ENCODE measurements around the gene UBE2G2. TPM values are rescaled to one million over a fixed set of nuclear protein-coding genes. Genes with fewer than 3 reads are reported as not detected.
A peak's percentile ranks its signal among the peaks of the same experiment; 100 is the strongest.

The UBE2G2 gene
- total and polyA plus RNA-seq, 8 donors: 75.0 to 157 (median 131) TPM

DNA sequence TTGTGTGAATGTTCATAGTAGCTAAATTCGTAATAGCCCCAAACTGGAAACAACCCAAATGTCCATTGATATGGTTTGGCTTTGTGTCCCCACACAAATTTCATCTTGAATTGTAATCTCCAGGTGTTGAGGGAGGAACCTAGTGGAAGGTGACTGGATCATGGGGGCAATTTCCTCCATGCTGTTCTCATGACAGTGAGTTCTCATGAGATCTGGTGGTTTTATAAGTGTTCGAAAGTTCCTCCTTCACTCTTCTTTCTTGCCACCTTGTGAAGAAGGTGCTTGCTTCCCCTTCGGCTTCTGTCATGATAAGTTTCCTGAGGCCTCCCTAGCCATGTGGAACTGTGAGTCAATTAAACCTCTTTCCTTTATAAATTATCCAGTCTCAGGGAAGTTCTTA lies 11.3 kb downstream of the UBE2G2 start:
- H3K9me3 ChIP-seq: no peaks in the 10 kb centered on the region
- H3K36me3 ChIP-seq: peaks cover 0 to 17% of the 10 kb centered on the region in 2 donors
- no peak overlapping the region for H3K27ac ChIP-seq
- H3K4me1 ChIP-seq: peaks cover 16 to 37% of the 10 kb centered on the region in 2 donors
- TF ChIP-seq CTCF (IDR thresholded peaks at IDR 0.05): no peak
- no peak for DNase-seq
- no peaks in the 10 kb centered on the region for H3K27me3 ChIP-seq
- ATAC-seq: no peak
- no peak overlapping the region for H3K4me3 ChIP-seq
- intact Hi-C loops (cut with DNase I): no loop called here

GRCh38 chr21:44789880-44790279 lies 11.7 kb downstream of the UBE2G2 start:
- DNase-seq (no peak), ATAC-seq (no peak)
- Histone ChIP-seq H3K27me3 (no peaks in the 10 kb centered on the region), H3K36me3 (peaks cover 0 to 21% of the 10 kb centered on the region in 2 donors), H3K4me1 (peaks cover 16 to 42% of the 10 kb centered on the region in 2 donors), H3K4me3 (no peak overlapping the region), H3K9me3 (no peaks in the 10 kb centered on the region), H3K27ac (no peak overlapping the region)
- no peak for TF ChIP-seq CTCF (IDR thresholded peaks at IDR 0.05)
- intact Hi-C loops (cut with DNase I): no loop called here

DNA sequence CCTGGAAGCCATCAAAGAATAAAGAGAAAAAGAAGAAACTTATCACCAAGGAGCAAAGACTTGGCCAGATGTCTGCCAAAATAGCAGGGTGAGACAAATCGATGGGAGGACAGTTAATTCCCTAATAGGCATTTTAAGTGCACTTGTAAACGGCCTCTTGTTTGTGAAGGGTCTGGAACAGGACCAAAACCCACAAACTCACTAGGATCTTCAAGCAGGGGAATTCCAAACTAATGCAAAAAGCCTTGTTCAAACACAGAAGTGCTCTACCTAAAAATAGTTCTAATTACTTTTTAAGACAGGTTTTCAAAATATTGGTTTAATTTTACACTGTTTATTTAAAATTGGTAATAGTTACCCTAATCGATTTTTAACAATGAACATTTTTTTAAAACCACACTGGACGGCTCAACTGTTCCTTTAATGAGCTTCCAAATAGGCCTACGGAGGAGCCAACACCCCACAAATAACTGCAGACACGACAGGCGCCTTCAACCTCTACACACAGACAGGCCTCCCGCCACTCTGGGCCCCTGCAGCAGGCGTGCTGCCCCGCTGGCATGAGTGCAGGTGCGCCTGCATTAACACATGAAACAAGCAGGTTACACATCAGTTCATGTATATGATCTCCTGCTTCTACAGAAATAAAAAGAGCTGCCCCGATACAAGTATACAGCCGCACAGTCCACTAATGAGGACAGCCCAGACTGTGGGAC lies 15.8 kb downstream of the UBE2G2 start:
- Histone ChIP-seq H3K4me1 (peaks cover 10 to 16% of the 10 kb centered on the region in 2 donors), H3K9me3 (no peaks in the 10 kb centered on the region), H3K27ac (no peak overlapping the region), H3K27me3 (no peaks in the 10 kb centered on the region), H3K4me3 (no peak overlapping the region), H3K36me3 (peaks cover 0 to 18% of the 10 kb centered on the region in 2 donors)
- no peak for TF ChIP-seq CTCF (IDR thresholded peaks at IDR 0.05)
- DNase-seq (peak in 1 of 4 donors; percentile 43), ATAC-seq (peak; percentile 67)
- intact Hi-C loops (cut with DNase I): no loop called here

DNA sequence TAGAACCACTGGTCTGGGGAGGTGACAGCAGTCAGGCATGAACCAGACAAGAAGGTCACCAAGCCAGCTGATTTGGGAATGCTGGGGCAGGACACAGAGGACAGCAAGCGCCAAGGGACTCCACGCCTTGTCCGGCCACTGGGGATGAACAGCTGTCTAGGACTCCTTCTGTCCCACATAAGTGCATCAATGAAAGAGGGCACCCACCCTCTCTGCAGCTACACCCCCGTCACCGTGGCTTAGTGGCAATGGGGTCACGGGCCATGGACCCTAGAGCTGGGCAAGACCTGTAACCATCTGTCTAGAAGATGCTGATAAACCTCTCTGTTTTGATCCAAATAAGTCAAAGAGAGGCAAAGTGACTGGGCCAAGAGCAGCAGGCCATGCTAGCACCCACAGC lies 16.8 kb downstream of the UBE2G2 start:
- intact Hi-C loops (cut with DNase I): no loop called here
- ATAC-seq (no peak), DNase-seq (no peak)
- H3K36me3 ChIP-seq: peaks cover 0 to 22% of the 10 kb centered on the region in 2 donors
- no peak overlapping the region for H3K4me3 ChIP-seq
- H3K27me3 ChIP-seq: no peaks in the 10 kb centered on the region
- TF ChIP-seq CTCF (IDR thresholded peaks at IDR 0.05): no peak
- H3K4me1 ChIP-seq: peaks cover 10 to 21% of the 10 kb centered on the region in 2 donors
- H3K27ac ChIP-seq: no peak overlapping the region
- H3K9me3 ChIP-seq: no peaks in the 10 kb centered on the region

DNA sequence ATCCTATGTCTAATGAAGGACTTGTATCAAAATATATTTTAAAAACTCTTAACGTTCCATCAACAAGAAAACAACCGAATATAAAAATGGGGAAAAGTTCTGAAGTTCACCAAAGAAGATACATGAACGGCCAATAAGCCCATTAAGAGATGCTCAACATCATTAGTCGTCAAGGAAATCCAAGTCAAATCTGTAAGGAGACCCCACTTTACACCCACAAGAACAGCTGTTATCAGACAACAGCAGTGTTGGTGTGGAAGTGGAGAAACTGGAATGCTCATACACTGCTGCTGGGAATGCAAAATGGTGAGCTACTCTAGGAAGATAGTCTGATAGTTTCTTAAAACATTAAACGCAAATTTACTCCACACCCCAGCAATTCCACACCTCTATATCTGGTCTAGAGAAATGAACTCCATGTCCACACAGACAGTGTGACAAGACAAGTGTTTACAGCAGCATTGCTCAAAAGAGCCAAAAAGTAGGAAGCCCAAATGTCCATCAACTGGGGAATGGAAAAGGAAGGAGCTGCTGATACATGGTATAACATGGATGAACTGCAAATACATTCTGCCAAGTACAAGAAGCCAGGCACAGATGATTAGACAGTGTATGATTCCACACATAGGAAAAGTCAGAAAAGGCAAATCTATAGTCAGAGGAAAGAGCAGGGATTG lies 18.5 kb downstream of the UBE2G2 start:
- DNase-seq (no peak), ATAC-seq (no peak)
- H3K9me3 ChIP-seq: no peaks in the 10 kb centered on the region
- H3K27ac ChIP-seq: no peak overlapping the region
- peaks cover 10 to 21% of the 10 kb centered on the region in 2 donors for H3K4me1 ChIP-seq
- H3K27me3 ChIP-seq: no peaks in the 10 kb centered on the region
- H3K4me3 ChIP-seq: no peak overlapping the region
- no peak for TF ChIP-seq CTCF (IDR thresholded peaks at IDR 0.05)
- intact Hi-C loops (cut with DNase I): no loop called here
- peaks cover 0 to 27% of the 10 kb centered on the region in 2 donors for H3K36me3 ChIP-seq
